SKM-1 treated with dmso at 0.1 percent for 144 hours (cell line): ENCODE results near the gene DARS2.

ENCODE experiments used
- DNase-seq: peaks from one replicate; lab custom pipeline; 2025; ENCODE audit not compliant: unreplicated experiment; lab: John Stamatoyannopoulos, UW

DARS2 gene

GRCh38 chr1:173886746-173887611 is 62.5 kb downstream of the DARS2 start:
- DNase-seq, result no peak

- no peak for DNase-seq
Measured at GRCh38 chr1:173887627-173888026, 63.2 kb downstream of the DARS2 start.

GRCh38 chr1:173888749-173889148 is 64.3 kb downstream of the DARS2 start:
- no peak for DNase-seq

- no peak for DNase-seq
Measured at GRCh38 chr1:173889885-173890284, 65.4 kb downstream of the DARS2 start.

- no peak for DNase-seq
Measured at GRCh38 chr1:173893611-173894010, 69.1 kb downstream of the DARS2 start.

- no peak for DNase-seq
Measured at GRCh38 chr1:173894189-173894588, 69.7 kb downstream of the DARS2 start.

- no peak for DNase-seq
Measured at GRCh38 chr1:173900427-173900826, 76.0 kb downstream of the DARS2 start.

GRCh38 chr1:173900992-173901391 is 76.5 kb downstream of the DARS2 start:
- DNase-seq, result no peak

- DNase-seq, result no peak
Measured at GRCh38 chr1:173903827-173904531, 79.5 kb downstream of the DARS2 start.
